Activated CD4-positive, CD25-positive, alpha-beta regulatory T cell treated with anti-CD3 and anti-CD28 coated beads, Interleukin-2, amount 50 U/mL, for 24 hours (primary cell): ENCODE data around the gene ZNF319.
"Not testable (repeated sequence)": the region's sequence is repeated elsewhere in the genome, so short reads cannot be mapped to it uniquely, and the experiment has no call there.

Source experiments
- ATAC-seq, 2 donors: fragments of 150-1000 bp; cut with Tn5 transposase; one replicate each; pipeline ENCODE4 v1.10.0; 2021; ENCODE audit warnings: mild to moderate bottlenecking in 1 of 2, moderate library complexity in 1 of 2

Gene ZNF319

DNA sequence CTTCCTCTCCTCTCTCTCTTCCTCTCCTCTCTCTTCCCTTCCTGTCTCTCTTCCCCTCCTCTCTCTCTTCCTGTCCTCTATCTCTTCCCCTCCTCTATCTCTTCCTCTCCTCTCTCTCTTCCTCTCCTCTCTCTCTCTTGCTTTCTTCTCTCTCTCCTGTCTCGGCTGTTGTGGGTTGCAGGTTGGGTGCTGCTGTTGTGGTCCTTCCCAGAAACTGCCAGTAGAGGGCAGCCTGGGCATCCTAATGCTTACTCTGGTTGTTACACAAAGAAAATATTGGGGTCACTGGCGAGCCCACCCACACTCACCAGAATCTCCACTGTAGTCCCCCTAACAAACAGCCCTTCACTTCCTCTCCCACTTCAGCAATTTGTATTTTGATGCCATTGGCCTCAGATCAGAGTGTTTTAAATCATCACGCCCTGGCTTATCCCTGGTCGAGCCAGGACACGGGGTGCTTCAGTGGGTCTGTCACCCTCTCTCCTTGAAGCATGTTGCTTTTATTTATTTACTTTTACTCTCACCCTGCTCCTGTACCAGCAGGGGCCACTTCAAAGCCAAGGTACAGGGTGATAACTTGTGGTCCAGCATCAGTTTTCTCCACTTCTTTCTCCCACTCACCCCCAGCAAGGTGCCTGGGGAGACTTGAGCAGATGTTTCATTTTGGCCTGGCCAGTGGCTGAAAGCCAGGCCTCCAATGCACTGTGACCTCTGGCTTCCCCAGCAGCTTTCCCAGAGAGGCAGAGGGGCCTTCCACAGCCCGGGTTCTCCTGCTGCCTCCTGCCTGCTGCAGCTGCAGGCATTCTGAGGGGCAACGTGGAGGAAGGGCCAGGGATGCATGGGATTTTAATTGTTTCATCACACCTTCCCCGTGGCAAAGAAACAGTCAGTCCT, 20.4 kb upstream of the ZNF319 start:
- ATAC-seq = no peak

- ATAC-seq = no peak
Observed at GRCh38 chr16:58019866-58020538, 19.5 kb upstream of the ZNF319 start.

DNA sequence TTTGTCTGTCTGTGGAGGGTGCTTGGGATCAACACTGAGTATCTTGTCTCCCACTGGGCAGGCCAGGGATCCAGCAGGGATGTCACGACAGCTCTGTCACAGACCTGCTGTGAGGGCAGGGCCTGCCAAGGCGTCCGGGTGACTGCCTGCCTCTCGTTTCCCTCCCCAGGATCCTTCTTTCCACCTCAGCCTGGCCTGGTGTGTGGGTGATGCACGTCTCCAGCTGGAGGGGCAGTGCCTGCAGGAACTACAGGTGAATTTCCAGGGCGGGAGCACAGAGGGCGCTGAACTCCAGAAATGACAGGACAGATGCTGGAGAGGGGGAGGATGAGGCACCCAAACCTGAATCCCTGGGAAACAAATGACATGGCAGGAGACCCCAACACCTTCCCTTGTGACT, 18.3 kb upstream of the ZNF319 start:
- no peak for ATAC-seq

DNA sequence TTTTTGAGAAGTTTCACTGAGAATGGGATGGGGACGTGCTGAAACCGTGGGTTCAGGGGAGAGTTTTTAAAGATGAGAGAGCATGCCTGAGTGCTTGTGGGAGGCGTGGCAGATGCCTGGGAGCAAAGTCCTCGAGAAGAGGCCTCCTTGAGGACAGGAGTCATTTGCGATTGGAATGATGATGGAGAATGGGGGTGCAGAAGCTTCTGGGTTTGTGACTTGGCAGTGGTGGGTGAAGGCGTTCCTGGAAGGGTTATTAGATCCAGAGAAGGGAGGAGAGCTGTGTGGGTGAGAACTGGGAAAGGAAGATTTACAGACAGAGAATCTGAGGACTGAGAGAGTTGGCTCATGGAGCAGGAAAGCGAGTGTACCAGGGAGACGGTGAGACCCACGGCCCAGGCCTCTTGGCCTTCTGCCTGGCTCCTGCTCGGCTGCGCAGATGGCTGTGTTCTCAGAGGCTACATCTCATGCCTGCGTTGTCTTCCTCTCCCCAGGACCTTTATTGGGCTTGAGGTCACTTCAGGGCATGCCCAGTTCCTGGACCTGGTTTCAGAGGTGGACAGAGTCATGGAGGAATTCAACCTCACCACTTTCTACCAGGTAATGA, 16.5 kb upstream of the ZNF319 start:
- no peak for ATAC-seq

GRCh38 chr16:58013201-58013956, 12.9 kb upstream of the ZNF319 start:
- ATAC-seq = no peak

DNA sequence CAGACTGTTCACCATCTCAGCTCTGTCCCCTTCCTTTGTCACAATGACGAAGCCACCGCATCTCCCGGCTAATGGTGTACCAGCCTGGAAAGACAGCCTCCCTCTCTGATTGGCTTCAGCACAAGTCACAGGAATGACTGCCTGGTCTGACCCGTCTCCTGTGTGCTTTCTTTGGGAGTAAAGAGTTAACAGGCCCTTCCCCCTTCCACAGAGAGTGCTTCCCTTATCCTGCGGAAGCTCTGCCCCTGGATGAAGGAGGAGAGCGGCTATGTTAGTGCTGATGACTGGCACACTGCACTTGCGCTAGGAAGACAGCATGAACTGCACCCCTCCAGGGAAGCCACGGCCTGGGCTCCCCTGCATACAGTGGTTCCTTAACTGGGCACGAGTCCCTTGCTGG, 12.0 kb upstream of the ZNF319 start:
- no peak for ATAC-seq

DNA sequence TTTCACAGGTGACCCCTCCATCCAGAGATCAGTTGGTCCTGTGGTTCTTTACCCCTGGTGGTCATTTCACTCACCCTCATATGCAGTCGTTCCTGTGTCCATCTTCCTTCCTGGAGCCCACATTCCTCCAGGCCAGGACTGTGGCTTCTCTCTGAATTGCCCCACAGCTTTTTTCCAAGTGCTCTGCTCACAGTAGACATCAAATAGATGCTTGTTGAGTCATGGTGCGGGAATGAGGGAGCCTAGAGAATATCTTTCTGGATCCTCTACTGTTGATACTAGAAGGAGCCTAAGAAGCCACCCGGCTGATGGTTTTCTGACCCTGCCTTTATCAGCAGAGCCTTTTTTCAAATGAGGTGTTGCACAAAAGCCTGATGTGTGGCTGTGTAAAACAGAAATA, 11.2 kb upstream of the ZNF319 start:
- ATAC-seq = no peak

- no peak for ATAC-seq
Observed at GRCh38 chr16:58010886-58011285, 10.4 kb upstream of the ZNF319 start.

DNA sequence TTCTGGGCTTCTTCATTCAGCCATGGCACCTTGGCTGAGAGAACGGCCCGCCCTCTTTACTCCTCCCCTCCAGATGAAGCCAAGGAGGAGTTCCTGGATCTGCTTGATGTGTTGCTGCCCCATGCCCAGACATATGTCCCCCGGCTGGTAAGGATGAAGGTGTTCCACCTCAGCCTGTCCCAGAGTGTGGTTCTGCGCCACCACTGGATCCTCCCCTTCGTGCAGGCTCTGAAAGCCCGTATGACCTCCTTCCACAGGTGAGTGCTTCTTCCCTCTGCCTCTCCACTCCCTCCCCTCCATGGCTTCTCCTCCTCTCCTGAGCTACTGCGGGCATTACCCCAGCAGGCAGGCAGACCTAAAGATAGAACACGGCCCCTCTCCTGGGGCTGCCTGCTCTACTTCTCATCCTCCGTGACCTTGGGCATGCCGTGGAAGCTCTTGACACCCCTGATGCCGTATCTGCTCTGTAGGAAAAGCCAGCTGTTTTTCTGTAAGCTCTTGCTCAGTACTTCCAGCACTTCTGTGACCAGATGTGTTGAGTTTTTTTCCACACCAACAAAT, 9.5 kb upstream of the ZNF319 start:
- no peak for ATAC-seq

DNA sequence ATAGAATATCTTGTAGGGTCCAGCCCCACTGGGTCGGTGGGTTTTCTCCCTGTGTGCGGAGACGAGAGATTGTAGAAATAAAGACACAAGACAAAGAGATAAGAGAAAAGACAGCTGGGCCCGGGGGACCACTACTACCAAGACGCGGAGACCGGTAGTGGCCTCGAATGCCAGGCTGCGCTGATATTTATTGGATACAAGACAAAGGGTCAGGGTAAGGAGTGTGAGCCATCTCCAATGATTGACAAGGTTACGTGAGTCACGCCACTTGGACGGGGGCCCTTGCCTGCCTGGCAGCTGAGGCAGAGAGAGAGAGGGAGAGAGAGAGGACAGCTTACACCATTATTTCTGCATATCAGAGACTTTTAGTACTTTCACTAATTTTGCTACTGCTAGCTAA, 4.3 kb upstream of the ZNF319 start:
- ATAC-seq = not testable (repeated sequence)

DNA sequence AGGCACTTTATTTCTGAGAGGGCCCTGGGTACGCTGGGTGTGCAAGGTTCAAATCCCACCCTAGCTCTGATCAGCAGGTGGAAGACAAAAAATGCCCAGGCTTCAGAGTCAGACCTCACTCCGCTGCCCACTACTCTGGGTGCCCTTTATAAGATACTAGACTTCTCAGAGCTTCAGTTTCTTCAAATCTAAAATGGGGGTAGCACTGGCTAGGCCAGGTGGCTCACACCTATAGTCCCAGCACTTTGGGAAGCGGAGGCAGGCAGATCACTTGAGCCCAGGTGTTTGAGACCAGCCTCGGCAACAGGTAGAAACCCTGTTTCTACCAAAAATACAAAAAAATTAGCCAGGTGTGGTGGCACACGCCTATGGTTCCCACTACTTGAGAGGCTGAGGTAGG, 2.5 kb upstream of the ZNF319 start:
- ATAC-seq = no peak

- ATAC-seq = no peak
Observed at GRCh38 chr16:58002416-58002800, 1.9 kb upstream of the ZNF319 start.

- no peak for ATAC-seq
Observed at GRCh38 chr16:58001781-58002415, 1.4 kb upstream of the ZNF319 start.

DNA sequence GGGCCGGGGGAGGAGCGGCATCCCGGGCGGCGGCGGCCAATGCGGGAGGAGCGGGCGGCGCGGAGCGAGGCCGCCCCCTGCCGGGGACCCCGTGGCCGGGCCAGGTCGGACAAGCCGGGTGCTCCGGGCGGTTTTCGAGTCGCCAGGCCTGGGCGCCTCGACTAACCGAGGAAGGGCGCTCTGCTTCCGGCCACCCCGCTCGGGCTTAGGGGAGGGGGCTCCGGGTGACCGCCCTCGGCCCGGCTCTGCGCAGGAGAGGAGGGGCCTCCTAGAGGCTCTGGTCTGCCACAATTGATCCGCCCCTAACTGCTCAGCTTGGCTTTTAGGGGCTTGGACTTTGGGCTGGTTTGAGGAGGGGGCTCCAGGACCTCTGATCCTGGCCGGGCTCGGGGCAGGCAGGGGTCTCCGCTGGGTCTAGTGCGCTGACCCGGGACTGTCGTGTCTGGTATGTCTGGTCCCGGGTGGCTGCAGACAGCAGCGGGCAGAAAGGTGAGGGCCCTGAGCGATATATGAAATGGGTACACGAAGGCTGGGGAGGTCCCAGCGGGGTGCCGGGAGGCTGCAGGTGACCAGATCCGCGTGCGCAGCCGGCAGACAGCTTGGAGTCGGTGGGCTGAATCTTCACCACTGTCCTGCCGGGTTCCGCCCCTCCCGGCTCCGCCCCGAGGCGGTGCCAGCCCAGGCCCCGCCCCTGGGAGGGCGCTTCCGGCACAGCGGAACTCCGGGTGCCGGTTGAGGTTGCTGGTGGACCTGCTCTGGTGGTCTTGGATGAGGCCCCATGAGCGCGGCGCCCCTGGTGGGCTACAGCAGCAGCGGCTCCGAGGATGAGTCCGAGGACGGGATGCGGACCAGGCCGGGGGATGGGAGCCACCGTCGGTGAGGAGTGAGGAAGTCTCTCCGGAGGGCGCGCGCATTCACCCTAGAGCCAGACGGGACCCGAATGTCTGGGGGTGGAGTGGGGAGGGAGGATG, 519 bp upstream of the ZNF319 start, which contains the start of gene USB1:
TSS of gene USB1 (plus strand) at position 702 of the 971 bp plus-strand sequence. CDS start at position 779, 77 bp downstream.
- ATAC-seq = peak; percentile 83

GRCh38 chr16:57999366-57999970, 1.0 kb downstream of the ZNF319 start:
- ATAC-seq = no peak

- ATAC-seq = no peak
Observed at GRCh38 chr16:57998992-57999365, 1.5 kb downstream of the ZNF319 start.

- no peak for ATAC-seq
Observed at GRCh38 chr16:57998486-57998885, 2.0 kb downstream of the ZNF319 start.

GRCh38 chr16:57997528-57998265, 2.8 kb downstream of the ZNF319 start:
- no peak for ATAC-seq

- no peak for ATAC-seq
Observed at GRCh38 chr16:57997176-57997527, 3.3 kb downstream of the ZNF319 start.
